Left kidney (tissue), 2 donors: Measurements from ENCODE around the gene MAPKAPK5. TPM values are rescaled to one million over a fixed set of nuclear protein-coding genes. Genes with fewer than 3 reads are reported as not detected.
"Not testable (repeated sequence)": the region's sequence is repeated elsewhere in the genome, so short reads cannot be mapped to it uniquely, and the experiment has no call there.

Experiments
- DNase-seq: peaks from one replicate; pipeline ENCODE4 v3.0.0-alpha.2; 2013
- polyA plus RNA-seq: library from polyadenylated mRNA; unstranded; fragments of 120-200 nt; gene quantifications from one replicate; pipeline ENCODE4 v1.2.1, GENCODE V29; 2013; ENCODE audit not compliant: insufficient read length

Gene MAPKAPK5
- polyA plus RNA-seq, 1 donor: 68.8 TPM

DNA sequence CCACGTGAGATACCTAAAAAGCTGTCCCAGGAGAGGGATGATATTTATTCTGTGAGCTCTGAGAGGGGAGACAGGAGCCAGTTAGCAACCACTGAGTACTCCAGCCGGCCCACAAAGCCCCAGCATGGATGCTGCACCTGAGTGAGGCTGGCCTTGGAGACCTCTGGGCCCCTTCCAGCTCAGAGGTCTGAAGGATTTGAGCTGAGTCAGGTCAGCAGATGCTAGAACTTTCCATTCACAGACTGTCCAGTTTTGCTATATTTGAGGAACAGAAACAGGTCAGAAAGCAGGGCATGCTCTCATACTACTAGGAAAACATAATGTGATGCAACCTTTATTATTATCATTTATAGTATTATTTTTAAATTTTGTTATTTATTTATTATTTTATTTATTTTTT is 15.0 kb upstream of the MAPKAPK5 start:
- DNase-seq: no peak

GRCh38 chr12:111827907-111828306 is 14.1 kb upstream of the MAPKAPK5 start:
- DNase-seq: no peak

DNA sequence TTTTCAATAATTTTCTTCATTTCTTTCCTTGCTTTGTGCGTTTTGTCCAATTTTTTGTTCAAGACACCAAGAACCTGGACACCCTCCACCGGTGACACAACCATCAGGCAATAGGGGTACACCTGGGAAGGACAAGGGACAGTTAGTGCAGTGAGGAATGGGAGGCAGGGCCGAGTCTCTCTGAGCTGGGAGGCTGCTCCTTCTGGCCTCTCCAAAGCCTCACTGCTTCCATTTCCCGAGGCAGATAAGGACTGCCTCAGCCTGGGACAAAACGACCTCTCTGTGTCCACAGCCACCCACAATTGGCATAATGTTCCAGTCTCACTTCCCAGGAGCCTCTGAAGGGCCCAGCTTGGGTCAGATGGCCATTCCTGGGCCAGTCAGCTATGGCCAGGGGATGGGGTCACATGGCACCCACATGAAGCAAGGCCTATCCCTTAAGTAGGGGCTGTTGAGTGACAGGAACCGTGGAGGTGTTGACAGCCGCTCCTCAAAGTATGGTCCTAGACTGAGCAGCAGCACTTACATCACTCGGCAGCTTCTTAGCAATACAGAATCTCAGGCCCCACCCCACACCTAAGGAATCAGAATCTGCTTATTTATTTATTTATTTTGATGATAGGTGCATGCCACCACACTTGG is 13.6 kb upstream of the MAPKAPK5 start:
- no peak for DNase-seq

GRCh38 chr12:111829635-111830034 is 12.4 kb upstream of the MAPKAPK5 start:
- DNase-seq: not testable (repeated sequence)

- not testable (repeated sequence) for DNase-seq
These were observed 7.2 kb upstream of the MAPKAPK5 start for GRCh38 chr12:111834740-111835386.

GRCh38 chr12:111835531-111836181 is 6.4 kb upstream of the MAPKAPK5 start:
- DNase-seq: not testable (repeated sequence)

GRCh38 chr12:111838353-111838752 is 3.7 kb upstream of the MAPKAPK5 start:
- no peak for DNase-seq

DNA sequence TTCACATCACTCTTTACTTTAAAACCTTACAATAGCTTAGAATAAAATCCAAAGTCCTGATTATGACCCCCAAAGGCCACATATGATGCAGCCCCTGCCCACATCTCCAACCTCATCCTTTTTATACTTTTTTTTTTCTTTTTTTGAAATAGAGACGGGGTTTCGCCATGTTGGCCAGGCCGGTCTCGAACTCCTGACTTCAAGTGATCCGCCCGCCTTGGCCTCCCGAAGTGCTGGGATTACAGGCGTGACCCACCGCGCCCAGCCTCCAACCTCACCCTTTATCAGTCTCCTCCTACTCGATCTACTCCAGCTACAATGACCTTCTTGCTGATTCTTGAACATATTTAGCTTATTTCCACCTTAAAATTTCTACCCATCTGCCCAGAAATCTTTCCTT is 1.2 kb upstream of the MAPKAPK5 start:
- DNase-seq: no peak

GRCh38 chr12:111841236-111841749 is 735 bp upstream of the MAPKAPK5 start:
- DNase-seq: peak; percentile 13

DNA sequence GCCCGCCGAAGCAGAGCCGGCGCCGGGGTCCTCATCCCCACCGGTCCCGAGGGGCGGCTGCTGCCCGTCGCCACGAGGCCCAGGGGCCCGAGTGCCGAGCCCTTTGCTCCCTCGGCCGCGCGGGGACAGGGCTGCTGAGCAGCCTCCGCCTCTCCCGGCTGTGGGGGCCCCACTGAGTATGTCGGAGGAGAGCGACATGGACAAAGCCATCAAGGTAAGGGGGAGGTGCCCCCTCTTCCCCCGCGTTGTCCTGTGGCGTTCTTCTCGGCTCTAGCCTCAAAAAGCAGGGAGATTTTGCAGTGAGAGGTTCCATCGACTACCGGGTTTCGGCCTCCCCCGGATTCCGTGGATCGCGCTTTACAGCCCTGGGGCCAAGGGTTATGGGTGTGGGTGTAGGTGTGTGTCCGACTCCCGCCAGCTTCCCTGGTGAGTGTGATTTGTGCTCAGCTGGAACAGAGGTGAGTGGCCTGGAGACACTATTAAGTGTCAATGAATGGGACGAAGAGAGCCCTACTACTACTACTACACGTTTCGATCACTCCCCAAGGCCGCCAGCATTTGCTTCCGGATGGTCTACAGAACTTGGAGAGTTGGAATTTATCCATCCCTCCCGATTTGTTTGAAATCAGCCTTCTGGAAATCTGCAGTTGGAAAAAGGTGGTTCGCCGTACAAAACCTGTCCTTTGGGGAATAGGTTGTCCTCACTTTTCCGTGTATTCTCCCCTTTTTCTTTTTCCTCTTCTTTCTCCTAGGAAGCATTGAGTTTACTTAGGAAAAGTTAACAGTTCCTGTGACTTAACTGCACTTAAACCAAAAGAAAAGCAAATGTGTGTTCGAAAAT is 748 bp downstream of the MAPKAPK5 start:
- DNase-seq: peak; percentile 8

DNA sequence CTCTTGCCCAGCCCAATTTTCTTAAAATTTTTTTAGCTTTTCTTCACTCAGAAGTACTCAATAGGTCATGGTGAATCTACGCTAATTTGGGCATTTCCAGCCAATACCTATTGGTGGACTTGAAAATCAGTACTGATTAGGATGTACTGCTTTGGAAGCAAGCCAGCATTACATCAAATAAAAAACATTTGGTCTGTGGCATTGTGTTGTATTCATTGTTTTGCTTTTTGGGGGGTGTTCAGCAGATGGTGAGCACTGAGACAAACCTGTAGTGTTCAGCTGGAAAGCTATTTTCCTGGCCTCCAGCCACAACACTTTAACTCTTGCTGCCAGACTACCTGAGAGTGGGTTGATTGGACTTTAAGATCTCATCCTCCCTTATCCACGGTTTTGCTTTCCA is 4.0 kb downstream of the MAPKAPK5 start:
- DNase-seq: no peak

DNA sequence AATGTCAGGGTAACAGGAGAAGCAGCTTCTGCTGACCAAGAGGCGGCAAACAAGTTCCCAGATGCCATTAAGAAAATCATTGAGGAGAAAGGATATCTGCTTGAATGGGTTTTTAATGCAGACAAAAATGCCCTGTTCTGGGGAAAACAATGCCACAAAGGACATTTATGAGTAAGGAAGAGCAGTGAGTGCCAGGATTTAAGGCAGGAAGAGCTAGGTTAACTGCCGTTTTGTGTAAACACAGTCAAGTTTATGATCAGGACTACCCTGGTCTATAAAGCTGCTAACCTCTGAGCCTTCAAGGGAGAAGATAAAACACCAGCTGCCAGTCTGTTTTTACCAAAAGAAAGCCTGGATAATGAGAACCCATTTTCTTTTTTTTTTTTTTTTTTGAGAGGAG is 8.5 kb downstream of the MAPKAPK5 start:
- no peak for DNase-seq

GRCh38 chr12:111858186-111858585 is 16.2 kb downstream of the MAPKAPK5 start:
- DNase-seq: no peak

DNA sequence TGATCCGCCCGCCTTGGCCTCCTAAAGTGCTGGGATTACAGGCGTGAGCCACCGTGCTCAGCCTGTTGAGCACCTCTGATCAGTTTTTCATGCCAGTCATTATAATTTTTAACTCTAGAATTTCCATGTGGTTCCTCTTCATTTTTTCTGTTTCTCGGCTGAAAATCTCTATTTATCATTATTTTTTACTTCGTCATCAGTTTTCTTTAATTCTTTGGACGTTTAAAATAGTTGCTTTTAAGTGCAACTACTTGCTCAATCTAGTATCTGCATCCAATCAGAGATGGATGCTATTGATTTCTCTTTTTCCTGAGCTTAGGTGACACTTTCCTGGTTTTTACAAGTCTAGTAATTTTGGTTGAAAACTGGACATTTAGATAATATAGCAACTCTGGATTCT is 16.8 kb downstream of the MAPKAPK5 start:
- DNase-seq: no peak

DNA sequence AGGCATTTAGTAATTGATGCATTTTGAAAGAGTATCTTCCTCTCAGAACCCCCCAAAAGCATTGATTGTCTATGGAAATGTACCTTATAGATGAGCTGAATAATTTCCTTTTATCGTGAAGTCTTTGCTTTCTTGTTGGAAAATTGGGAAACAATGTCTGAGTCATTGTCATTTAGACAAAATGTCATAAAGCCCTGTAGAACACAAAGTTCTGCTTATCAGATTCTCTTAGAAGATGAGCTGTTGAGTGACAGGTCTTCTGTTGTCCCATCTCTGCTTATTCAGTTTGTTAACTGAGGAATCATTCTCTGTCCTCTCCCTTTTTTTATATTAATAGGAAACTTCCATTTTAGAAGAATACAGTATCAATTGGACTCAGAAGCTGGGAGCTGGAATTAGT is 22.9 kb downstream of the MAPKAPK5 start:
- no peak for DNase-seq

DNA sequence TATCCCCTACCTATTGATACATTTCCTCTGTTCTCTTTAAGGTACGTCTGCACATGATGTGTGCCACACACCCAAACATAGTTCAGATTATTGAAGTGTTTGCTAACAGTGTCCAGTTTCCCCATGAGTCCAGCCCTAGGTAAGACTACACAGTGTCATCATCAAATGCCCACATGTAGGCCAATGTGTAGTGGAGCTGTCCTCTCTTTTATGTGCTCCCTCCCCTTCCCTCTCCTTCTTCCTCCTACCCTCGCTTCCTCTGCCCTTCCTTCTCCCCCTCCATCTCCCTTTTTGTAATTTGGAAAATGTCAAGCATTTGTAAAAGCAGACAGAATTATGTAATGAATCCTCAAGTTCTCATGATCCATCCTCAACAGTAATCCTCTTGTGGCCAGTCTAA is 25.5 kb downstream of the MAPKAPK5 start:
- no peak for DNase-seq

- no peak for DNase-seq
These were observed 26.9 kb downstream of the MAPKAPK5 start for GRCh38 chr12:111868676-111869588.

DNA sequence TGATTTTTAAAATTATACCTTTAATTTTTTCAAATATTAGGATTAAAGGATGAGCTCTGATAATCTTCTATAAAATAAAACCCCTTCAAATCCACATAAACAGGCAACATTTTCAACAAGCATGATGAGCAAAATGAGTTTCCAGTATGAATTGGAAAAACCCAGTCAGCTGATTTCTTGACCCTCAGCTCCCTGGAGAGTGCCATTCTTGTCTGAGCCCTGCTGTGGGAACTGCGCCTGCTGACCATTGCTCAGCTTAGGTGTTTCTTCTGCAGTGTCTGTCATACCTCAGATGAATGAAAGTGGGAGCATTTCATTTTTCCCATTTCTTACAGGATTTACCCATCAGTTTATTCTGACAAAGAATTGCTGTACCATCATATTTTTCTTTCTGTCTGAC is 27.6 kb downstream of the MAPKAPK5 start:
- no peak for DNase-seq

DNA sequence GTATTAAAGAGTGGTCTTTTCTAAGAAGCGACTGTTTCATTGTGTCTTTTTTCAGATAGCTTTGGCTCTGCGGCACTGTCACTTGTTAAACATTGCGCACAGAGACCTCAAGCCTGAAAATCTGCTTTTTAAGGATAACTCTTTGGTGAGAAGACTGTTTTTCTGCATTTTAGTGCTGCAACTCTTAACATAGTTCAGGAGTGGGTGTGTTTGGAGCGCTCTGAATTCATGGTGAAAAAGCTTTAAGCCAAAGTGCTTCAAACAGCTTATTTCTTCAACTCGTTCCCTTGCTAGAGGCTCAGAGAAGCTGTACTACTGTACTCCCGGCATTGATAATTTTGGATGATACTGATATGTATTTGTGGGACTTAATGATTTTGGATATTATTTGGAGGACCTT is 28.2 kb downstream of the MAPKAPK5 start:
- DNase-seq: no peak

DNA sequence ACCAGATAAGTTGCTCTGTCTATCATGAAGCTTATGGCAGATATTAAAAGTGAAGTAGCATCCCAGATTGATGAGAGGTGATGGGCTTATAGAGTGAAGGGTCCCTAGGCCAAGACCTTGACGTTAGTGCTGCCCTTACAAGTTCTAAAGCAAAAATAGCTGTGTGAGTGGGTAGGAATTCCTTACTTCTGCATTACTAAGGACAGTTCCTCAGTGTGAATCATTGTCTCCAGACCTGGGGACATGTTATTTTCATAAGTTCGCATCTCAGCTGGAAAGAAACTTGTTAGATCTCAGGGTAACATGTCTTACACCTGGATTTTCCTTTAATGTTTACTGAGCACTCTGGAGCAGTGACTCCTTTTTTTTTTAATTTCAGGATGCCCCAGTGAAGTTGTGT is 28.7 kb downstream of the MAPKAPK5 start:
- no peak for DNase-seq

DNA sequence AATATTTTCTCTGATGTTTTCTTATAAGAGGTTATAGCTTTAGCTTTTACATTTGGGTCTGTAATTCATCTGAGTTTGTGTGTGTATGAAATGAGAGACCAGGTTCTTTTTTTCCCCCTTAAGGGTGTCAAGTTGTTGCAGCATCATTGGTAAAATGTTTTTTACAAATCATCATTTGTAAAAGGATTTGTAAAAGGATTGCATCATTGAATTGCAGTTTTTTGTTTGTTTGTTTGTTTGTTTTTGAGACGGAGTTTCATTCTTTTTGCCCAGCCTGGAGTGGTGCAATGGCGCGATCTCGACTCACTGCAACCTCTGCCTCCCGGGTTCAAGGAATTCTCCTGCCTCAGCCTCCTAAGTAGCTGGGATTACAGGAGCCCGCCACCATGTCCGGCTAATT is 31.1 kb downstream of the MAPKAPK5 start:
- no peak for DNase-seq
